Amniotic epithelial cell (primary cell): ENCODE measurements around the gene L3HYPDH.

Source experiments
- DNase-seq: peaks from one replicate; pipeline ENCODE4 v3.0.0-alpha.2; 2010; ENCODE audit warnings: low read depth

The L3HYPDH gene

DNA sequence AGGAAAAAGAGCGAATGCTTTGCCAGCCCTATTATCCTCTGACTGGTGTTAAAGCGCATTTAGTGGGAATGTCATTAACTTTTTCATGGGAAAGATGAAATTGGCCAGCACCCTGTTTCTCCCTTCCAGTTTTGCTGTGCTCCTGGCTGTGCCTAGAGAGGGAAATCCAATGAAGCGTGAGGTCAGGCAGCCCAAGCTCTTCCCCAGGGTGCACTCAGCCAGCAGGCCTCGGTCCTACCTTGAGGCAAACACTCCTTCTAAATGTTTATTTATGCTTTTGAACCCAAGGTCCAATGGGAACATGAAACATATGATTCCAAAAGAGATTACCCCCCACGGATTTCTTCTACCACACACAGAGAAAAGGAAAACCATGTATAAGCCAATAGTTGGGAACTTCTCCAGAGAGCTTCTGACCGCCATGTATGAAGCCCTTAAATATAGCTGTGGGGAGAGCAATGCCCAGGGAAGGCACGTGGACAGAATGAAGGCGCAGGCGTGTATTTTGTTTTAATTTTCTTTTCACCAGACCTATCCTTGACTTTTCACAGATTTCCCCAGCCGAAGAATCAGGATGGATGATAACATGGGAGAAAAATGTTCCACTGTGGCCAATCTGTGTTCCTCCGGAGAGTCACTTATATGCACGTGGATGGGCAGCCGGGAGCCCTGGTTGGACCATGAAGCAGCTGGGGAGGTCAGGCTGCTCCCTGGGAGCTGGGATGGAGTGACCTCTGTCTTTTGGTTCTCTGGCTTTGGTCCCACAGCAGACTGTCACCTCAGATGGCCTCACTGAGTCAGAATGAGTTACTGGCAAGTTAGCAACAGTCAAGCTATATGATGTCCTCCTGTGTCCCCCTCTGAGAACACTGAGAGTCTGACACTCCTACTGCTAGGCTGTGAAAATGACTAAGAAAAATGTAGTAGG, 56.3 kb downstream of the L3HYPDH start:
- DNase-seq = no peak

GRCh38 chr14:59425322-59425935, 58.8 kb downstream of the L3HYPDH start:
- no peak for DNase-seq

- no peak for DNase-seq
Observed at GRCh38 chr14:59424341-59425071, 59.7 kb downstream of the L3HYPDH start.
